Ascending aorta (tissue), 2 donors: ENCODE results near the gene ERGIC3. TPM values are rescaled to one million over a fixed set of nuclear protein-coding genes. Genes with fewer than 3 reads are reported as not detected.
"Not testable (repeated sequence)": the region's sequence is repeated elsewhere in the genome, so short reads cannot be mapped to it uniquely, and the experiment has no call there.

Experiments used
- DNase-seq, 2 donors: peaks; one replicate each; pipeline ENCODE4 v3.0.0-alpha.2; 2019; ENCODE audit warnings: low spot score in 2 of 2
- H3K27ac ChIP-seq, 2 donors: fragments of 200-600 bp; sonication (generic); one replicate each; pipeline ENCODE4 v1.5.1; 2016 to 2017; ENCODE audit warnings: mild to moderate bottlenecking in 1 of 2
- H3K27me3 ChIP-seq: fragments of 200-600 bp; sonication (generic); one replicate; pipeline ENCODE4 v1.5.1; 2017
- H3K36me3 ChIP-seq, 2 donors: fragments of 200-600 bp; sonication (generic); one replicate each; pipeline ENCODE4 v1.5.1; 2016
- H3K4me1 ChIP-seq, 2 donors: fragments of 200-600 bp; sonication (generic); one replicate each; pipeline ENCODE4 v1.5.1; 2016 to 2017; ENCODE audit warnings: mild to moderate bottlenecking in 1 of 2
- H3K4me3 ChIP-seq, 2 donors: fragments of 200-600 bp; sonication (generic); one replicate each; pipeline ENCODE4 v1.5.1; 2016 to 2017; ENCODE audit warnings: mild to moderate bottlenecking in 1 of 2
- H3K9me3 ChIP-seq, 2 donors: fragments of 200-600 bp; sonication (generic); one replicate each; pipeline ENCODE4 v1.5.1; 2016
- CTCF ChIP-seq, 3 experiments: fragments of 200-600 bp in 2 of 3; fragments of 450-650 bp in 1 of 3; sonication (generic) in 2 of 3; IDR thresholded peaks; one replicate each; pipeline ENCODE4 v1.5.1; 2016 to 2019; ENCODE audit warnings: antibody characterized with exemption in 3 of 3, mild to moderate bottlenecking in 1 of 3, moderate library complexity in 1 of 3
- intact Hi-C: fragments of 100-400 bp; cut with DNase I; formaldehyde crosslinking; loops from one replicate; pipeline ENCODE4 v1.15.1; 2023
- total RNA-seq: library from RNA; depleted of rRNA; stranded (reverse); fragments of >200 nt; gene quantifications from one replicate; pipeline ENCODE4 v1.1.0, GENCODE V29; 2016

The ERGIC3 gene
- total RNA-seq, 1 donor from 2014 or later = 67.7 TPM

GRCh38 chr20:35551503-35551902 is 9.6 kb downstream of the ERGIC3 start:
- peaks cover 64 to 87% of the 10 kb centered on the region in 2 donors for H3K36me3 ChIP-seq
- no peak overlapping the region for H3K4me3 ChIP-seq
- intact Hi-C loops = no loop called here
- no peaks in the 10 kb centered on the region for H3K4me1 ChIP-seq
- H3K27ac ChIP-seq = no peak overlapping the region
- H3K27me3 ChIP-seq = no peaks in the 10 kb centered on the region
- no peak for DNase-seq
- no peak for TF ChIP-seq CTCF (IDR thresholded peaks at IDR 0.05)
- no peaks in the 10 kb centered on the region for H3K9me3 ChIP-seq

GRCh38 chr20:35552914-35553313 is 11.0 kb downstream of the ERGIC3 start:
- no peaks in the 10 kb centered on the region for H3K9me3 ChIP-seq
- H3K36me3 ChIP-seq = peaks cover 72 to 93% of the 10 kb centered on the region in 2 donors

GRCh38 chr20:35555461-35555860 is 13.6 kb downstream of the ERGIC3 start:
- DNase-seq, H3K27ac ChIP-seq, intact Hi-C loops, H3K4me3 ChIP-seq, H3K9me3 ChIP-seq, H3K4me1 ChIP-seq, H3K27me3 ChIP-seq: not testable (repeated sequence)
- peaks cover 59 to 72% of the 10 kb centered on the region in 2 donors for H3K36me3 ChIP-seq

More at GRCh38 chr20:35552914-35553313, 11.0 kb downstream of the ERGIC3 start:
- TF ChIP-seq CTCF (IDR thresholded peaks at IDR 0.05) = no peak
- H3K4me1 ChIP-seq = no peaks in the 10 kb centered on the region
- no peak for DNase-seq
- no peak overlapping the region for H3K27ac ChIP-seq
- no peaks in the 10 kb centered on the region for H3K27me3 ChIP-seq
- intact Hi-C loops = no loop called here
- H3K4me3 ChIP-seq = no peak overlapping the region

- intact Hi-C loops = no loop called here
- Histone ChIP-seq H3K27ac (no peak overlapping the region), H3K9me3 (no peaks in the 10 kb centered on the region), H3K4me3 (no peak overlapping the region), H3K36me3 (peaks cover 53 to 66% of the 10 kb centered on the region in 2 donors), H3K27me3 (no peaks in the 10 kb centered on the region), H3K4me1 (no peaks in the 10 kb centered on the region)
- no peak for TF ChIP-seq CTCF (IDR thresholded peaks at IDR 0.05)
- no peak for DNase-seq
These were observed 14.2 kb downstream of the ERGIC3 start for GRCh38 chr20:35555951-35556645.

- intact Hi-C loops = no loop called here
- peaks cover 46 to 60% of the 10 kb centered on the region in 2 donors for H3K36me3 ChIP-seq
- H3K27me3 ChIP-seq = no peaks in the 10 kb centered on the region
- no peak overlapping the region for H3K4me3 ChIP-seq
- TF ChIP-seq CTCF (IDR thresholded peaks at IDR 0.05) = no peak
- no peak overlapping the region for H3K27ac ChIP-seq
- H3K4me1 ChIP-seq = no peaks in the 10 kb centered on the region
- no peak for DNase-seq
- no peaks in the 10 kb centered on the region for H3K9me3 ChIP-seq
These were observed 15.0 kb downstream of the ERGIC3 start for GRCh38 chr20:35556871-35557270.

GRCh38 chr20:35558451-35558850 is 16.6 kb downstream of the ERGIC3 start:
- Histone ChIP-seq H3K27me3 (no peaks in the 10 kb centered on the region), H3K4me1 (no peaks in the 10 kb centered on the region), H3K4me3 (no peak overlapping the region), H3K36me3 (peaks cover 38 to 47% of the 10 kb centered on the region in 2 donors), H3K9me3 (no peaks in the 10 kb centered on the region), H3K27ac (no peak overlapping the region)
- DNase-seq = no peak
- intact Hi-C loops = no loop called here
- TF ChIP-seq CTCF (IDR thresholded peaks at IDR 0.05) = no peak
